SW 1271 (cell line): Measurements from ENCODE around the gene DARS2.
"Not testable (repeated sequence)": the region's sequence is repeated elsewhere in the genome, so short reads cannot be mapped to it uniquely, and the experiment has no call there.

Experiments used
- DNase-seq, 2 experiments: peaks; one replicate each; lab custom pipeline; 2025; lab: John Stamatoyannopoulos, UW

DARS2 gene, protein sequence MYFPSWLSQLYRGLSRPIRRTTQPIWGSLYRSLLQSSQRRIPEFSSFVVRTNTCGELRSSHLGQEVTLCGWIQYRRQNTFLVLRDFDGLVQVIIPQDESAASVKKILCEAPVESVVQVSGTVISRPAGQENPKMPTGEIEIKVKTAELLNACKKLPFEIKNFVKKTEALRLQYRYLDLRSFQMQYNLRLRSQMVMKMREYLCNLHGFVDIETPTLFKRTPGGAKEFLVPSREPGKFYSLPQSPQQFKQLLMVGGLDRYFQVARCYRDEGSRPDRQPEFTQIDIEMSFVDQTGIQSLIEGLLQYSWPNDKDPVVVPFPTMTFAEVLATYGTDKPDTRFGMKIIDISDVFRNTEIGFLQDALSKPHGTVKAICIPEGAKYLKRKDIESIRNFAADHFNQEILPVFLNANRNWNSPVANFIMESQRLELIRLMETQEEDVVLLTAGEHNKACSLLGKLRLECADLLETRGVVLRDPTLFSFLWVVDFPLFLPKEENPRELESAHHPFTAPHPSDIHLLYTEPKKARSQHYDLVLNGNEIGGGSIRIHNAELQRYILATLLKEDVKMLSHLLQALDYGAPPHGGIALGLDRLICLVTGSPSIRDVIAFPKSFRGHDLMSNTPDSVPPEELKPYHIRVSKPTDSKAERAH

DNA sequence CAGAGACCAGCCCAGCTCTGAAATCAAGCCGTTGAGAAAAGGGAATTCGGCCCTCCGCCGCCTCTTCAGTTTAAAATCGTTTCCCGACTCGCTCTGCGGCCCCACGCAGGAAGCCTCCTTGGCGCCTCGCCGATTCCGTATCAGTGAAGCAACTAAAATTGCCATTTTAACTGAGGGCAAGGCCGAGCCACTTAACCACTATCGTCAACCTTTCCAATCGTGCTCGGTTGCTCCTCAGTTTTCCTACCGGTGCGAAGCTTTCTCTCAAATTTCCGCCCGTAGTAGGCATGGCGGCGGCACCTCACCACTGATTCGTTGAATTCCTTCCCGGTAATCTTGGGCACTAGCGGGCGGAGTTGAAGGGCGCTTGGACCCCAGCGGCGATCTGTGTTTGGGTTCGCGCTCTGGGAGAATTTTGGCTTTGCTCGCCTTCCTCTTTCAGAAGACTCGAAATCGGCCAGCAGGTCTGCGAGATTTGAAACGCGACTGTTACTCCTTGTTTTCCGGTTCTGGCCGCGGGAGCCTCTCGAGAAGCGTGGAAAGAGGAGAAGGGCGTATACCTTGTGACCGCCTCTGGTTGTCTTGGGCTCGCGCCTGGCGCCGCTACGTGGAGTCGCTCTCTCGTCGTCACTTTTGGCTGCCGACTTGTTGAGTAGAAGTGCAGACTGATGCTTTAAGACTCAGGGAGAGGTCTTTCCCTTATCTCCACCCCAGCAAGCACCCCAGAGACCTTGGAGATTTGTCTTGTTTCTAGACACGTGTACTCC lies at the start of gene DARS2, which contains the start of gene CENPL:
DARS2 (plus strand) TSS at position 359 of the 767 bp plus-strand sequence. CDS start 557 bp downstream, outside the sequence.
CENPL (minus strand) TSS at position 569 of the 767 bp plus-strand sequence. CDS start 13,584 bp downstream, outside the sequence.
- DNase-seq = peak; percentile 81 to 92

DNA sequence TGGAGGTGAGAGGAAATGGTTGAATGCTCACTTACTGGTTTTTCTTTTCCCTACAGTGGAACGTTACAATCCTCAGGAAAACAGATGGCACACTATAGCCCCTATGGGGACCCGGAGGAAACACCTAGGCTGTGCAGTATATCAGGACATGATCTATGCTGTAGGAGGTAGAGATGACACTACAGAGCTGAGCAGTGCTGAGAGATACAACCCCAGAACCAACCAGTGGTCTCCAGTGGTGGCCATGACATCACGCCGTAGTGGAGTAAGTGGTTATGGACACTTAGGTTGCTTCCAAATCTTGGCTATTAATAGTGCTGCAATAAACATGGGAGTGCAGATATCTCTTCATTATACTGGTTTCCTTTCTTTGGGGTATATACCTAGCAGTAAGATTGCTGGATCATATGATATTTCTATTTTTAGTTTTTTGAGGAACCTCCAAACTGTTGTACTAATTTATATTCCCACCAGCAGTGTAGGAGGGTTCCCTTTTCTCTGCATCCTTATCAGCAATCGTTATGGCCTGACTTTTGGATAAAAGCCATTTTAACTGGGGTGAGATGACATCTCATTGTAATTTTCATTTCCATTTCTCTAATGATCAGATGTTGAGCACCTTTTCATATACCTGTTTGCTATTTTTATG lies 48.8 kb upstream of the DARS2 start:
- no peak for DNase-seq

DNA sequence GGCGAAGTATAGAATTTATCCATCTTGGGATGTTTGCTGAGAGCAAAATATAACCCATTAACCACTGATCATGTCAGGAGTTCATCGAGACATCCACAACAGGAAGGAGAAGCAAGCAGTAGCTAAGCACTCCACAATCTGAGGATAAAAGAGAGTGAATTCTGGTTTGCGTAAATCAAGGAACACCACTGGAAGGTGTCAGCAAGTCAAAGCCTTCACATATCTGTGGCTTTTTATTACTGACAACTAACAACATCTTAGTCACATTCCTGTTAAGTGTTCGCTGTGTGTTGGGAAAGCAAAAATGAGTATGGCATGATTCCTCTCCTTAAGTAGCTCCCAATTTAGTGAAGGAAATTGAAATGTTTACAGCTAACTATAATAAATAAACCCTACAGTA lies 44.5 kb upstream of the DARS2 start:
- no peak for DNase-seq

DNA sequence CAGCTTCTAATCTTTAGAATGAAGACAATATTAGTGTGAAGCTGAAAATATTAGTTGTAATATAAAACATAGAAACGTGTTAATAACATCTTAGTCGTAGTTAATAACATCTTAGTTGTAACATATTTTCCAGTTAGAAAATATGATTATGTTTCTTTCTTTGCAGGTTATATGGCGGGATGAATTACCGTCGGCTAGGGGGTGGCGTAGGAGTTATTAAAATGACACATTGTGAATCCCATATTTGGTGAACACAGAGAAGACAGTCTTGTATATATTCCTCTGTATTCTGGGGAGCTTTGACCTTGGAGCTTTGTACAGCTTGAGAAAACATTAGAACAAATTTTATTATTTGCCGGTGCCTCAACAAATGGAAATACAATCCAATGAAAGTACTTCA lies 39.5 kb upstream of the DARS2 start:
- DNase-seq = no peak

DNA sequence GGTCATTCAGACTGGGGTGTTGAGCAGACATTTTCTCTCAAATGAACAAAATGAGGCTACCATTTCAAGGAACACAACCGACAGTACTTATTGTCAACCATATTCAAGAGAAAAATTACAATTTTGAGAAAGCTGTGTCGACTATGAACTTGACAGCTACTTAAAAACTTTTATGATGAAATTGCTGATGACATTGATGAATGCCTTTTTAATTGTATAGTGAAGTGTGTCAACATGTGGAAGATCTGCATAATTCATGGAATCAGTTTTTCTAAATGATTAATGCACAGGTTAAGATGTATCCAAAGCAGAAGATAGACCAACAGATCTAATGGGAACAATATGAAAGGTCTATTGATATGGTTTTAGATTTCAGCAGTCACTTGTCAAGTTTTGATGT lies 34.6 kb upstream of the DARS2 start:
- DNase-seq = no peak

DNA sequence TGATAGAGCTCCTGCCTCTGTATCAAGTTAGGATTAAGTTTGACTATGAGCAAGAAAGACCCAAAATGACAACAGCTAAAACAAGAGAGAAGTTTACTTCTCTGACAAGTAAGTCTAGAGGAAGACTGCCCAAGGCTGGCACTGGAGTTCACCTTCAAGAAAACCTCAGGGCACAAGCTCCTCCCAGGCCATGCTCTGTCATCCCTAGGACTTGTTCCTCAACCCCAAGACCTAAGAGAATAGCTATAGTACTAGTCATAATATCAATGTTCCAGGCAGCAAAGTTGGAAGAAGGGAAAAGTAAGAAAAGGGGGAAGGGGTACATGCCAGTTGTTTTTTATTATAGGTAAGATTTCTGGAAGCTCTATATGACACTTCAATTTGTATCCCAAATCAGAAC lies 26.4 kb upstream of the DARS2 start:
- no peak for DNase-seq

DNA sequence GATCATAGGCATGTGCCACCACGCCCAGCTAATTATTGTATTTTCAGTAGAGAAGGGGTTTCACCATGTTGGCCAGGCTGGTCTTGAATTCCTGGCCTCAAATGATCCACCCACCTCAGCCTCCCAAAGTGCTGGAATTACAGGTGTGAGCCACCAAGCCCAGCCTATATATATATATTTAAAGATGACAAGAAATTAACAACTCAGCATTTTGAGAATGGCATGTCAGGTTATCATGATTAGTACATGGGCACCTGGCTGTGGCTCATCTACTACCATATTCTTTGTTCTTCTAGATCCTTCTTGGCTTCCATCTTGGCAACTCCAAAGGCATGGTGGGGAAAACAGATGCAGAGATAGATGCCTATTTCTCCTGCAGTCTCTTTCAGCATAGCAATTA lies 24.5 kb upstream of the DARS2 start:
- not testable (repeated sequence) for DNase-seq

DNA sequence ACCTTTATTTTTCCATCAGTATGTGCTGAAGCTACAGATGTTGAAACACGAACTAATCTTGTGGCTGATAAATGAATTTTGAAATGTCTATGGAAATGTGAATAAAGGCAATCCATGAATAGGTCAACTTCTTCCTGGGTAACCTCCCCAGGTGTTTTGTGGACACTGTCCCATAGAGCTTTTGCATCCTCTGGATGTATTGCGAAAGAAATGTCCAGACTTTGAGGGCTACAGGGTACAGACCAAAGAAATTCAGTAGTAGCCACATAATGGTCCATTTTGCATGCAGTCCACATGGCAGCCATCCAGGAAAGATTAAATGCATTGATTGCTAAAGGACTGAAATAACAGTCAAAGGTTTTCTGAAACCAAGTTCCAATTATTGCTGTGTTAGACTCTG lies 21.5 kb upstream of the DARS2 start:
- DNase-seq = no peak

DNA sequence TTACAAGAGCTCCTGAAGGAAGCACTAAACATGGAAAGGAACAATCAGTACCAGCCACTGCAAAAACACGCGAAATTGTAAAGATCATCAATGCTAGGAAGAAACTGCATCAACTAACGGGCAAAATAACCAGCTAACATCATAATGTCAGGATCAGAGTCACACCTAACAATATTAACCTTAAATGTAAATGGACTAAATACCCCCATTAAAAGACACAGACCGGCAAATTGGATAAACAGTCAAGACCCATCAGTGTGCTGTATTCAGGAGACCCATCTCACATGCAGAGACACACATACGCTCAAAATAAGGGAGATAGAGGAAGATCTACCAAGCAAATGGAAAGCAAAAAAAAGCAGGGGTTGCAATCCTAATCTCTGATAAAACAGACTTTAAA lies 10.8 kb upstream of the DARS2 start:
- DNase-seq = not testable (repeated sequence)

DNA sequence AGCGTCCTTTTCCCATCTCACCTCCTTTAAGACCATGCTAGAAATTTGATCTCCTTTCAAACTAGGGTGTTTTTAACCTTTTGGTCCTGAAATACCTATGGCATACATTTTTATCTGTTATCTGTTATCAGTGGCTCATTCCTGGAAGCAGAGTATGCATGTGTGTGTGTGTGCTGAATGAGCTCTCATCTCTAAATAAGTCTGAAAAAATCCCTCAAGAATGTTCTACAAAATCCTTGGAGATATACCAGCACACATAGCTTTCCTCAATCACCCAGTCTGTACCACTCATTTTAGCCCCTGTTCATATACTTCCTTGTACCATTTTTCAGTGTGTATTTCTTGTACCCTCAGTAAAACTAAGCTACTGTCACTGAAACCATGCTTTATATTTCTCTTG lies 6.0 kb upstream of the DARS2 start:
- no peak for DNase-seq

DNA sequence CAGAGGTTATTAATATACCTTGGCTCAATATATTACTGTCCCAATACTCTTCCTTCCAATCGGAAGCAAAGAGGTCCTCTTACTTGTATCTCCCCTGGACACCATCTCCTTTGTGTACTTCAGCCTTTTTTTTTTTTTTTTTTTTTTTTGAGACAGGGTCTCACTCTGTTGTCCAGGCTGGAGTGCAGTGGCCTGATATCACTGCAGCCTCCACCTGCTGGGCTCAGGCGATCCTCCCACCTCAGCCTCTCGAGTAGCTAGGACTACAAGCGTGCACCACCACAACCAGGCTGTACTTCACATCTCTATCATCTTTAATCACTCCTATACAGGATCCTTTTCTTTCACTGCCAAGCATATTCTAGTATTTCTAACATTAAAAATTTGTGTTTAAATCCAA lies 2.8 kb upstream of the DARS2 start:
- DNase-seq = no peak

DNA sequence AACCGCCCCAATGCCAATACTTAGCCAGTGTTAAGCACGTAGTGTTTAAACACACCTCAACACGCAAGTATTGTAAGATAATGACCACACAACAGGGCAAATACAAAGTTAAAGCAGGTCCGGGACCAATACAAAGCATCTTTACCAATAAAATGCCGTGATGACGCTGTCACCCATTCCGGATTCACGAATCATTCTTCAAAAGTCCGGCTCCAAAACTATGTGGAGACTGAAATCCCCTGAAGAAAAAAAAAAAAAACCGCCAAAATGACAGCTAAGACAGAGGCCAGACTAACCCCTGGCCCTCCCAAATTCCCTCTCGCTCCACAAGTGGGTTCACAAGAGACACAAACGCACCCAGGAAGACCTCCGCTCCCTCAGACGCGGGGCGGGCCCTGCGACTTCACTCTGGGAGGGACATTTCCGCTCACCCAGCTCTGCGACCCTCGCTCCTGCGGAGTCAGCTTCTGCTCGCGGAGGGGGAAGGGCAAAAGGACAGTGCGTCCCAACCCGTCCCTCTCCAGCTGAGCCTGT lies 625 bp upstream of the DARS2 start:
- DNase-seq = no peak

DNA sequence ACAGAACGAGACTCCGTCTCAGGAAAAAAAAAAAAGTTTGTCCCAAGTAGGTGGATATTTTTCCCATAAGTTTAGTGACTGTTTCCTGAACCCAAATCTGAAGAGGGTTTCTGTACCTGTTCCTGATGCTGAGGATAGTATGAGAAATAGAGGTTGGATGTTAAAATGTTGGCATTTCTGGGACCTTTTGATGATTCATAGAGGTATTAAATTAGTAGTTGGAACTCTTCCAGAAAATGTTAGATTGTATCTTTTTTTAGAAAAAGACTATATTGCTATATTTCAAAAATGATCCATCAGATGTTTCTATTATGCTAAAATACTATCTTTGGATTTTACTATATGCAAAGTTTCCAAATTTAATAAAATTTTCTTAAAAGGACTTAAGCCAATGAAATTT lies 3.1 kb downstream of the DARS2 start:
- no peak for DNase-seq

DNA sequence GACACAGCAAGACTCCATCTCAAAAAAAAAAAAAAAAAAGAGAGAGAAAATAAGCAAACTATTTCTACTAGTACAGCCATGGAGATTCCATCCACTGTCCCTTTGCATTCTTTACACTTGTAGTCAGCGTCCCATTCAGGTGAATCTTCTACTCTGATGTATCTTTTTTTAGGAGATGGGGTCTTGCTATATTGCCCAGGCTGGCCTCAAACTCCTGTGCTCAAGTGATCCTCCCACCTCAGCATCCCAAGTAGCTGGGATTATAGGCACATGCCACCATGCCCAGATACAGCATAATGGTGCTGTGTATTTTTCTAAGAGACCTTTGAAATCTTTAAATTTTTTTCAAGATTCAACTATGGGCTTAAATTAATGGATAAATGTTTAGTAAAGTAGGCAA lies 8.3 kb downstream of the DARS2 start:
- DNase-seq = no peak

DNA sequence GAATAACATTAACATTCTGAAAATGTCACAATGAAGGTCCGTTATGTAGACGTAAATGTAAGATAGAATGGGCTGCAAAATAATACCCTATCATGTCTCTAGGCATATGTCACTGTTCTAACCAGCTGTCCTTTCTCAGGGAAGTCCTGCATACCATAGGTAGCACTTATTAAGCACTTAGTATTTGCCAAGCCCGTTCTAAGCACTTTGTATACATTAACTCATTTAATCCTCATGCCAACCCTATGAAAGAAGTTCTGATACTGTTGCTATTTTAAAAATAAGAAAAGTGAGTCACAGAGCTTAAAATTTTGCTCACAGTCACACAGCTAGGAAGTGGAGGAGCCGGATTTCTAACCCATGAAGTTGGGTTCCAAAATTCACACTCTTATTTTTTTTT lies 27.6 kb downstream of the DARS2 start:
- DNase-seq = no peak

DNA sequence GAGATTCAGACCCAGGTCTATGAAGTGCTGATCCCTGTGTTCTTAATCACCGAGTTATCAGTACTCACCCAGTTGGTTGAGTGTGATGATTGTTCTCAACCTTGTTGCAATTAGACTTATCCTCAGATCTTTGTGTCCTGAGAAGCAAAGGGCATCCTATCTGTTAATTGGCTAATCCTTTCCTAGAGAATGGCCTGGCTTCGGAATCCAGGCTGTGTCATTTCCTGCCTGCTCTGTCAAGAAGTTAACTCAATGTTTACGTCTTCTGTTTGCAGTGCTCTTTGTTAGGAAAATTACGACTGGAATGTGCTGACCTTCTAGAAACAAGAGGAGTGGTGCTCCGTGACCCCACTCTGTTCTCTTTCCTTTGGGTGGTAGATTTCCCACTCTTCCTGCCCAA lies 28.6 kb downstream of the DARS2 start:
- DNase-seq = peak in 1 of 2 experiments; percentile 3

DNA sequence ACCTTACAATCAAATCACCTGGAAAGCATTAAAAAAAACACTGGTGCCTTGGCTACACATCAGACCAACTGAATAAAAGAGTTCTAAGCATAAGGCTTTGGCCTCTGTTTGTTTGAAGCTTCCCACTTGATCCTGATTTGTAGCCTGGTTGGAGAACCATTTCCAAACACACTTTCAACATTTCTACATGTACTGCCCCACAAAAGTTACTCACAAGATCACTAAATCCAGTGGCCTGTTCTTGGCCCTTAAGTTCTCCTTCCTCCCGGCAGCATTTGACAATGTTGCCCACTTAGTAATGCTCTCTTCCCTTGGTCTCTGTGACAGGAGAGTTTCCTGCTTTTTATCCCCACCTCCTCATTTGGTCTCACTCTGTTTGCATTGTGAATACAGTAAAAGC lies 31.5 kb downstream of the DARS2 start:
- no peak for DNase-seq

DNA sequence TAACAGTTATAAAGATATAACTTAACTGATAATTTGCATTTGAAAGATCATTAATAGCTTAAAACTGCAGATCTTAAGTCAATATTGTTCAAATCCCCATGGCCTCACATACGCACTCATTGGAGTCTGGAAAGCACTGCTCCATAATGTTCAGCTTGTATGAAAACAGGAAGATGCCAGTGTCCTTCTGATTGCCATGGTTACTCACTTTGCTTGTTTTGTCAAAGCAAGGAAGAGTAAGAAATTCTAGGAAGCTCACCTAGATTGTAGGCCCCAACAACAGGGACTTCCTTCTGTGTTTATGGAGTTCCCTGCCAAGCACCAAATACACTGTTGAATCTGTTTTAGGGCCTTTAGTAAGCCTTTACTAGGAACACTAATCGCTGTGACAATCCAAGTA lies 32.4 kb downstream of the DARS2 start:
- DNase-seq = no peak

DNA sequence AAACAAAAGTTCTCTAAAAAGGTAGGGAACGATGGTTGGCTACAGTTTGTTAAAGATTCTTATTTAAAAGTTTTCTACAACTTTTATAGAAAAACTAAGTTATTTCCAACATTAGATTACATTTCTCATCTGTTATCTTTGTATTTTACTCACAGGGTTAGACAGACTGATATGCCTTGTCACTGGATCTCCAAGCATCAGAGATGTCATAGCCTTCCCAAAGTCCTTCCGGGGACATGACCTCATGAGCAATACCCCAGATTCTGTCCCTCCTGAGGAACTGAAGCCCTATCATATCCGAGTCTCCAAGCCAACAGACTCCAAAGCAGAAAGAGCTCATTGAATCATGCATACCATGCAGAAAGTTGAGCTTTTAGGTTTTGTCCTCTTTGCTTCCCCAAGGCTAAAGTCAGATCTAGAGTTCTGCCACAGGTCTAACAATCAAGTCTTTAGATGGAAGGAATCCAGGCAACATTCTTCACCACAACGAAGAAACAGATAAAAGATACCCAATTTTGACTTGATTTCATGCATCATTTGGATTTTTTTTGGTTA lies 33.0 kb downstream of the DARS2 start:
- DNase-seq = no peak

DNA sequence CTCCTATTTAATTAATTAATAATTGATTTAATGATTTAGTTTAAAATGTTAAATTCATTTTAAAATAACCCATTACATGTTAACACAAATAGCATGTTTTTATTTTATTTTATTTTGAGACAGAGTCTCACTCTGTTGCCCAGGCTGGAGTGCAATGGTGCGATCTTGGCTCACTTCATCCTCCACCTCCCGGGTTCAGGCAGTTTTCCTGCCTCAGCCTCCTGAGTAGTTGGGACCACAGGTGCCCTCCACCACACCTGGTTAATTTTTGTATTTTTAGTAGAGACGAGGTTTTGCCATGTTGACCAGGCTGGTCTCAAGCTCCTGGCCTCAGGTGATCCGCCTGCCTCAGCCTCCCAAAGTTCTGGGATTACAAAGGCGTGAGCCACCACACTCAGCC lies 35.1 kb downstream of the DARS2 start:
- not testable (repeated sequence) for DNase-seq

DNA sequence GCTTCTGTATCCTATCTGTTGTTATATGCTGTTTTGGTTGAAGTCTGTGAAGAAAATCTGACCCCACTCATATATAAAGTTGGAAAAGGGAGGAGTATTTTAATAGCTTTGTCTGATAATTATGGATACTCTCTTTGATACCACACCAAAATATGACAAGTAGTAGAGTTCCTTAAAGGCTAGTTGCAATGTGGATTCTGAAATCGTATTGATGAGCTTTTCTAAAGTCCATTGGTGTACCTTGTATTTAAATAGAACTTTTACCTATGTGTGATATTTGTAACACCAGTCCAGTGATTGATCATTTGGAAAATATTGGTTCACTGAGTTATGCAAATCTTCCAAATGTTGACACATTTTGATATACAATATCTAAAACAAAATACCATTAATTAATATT lies 35.6 kb downstream of the DARS2 start:
- DNase-seq = no peak

DNA sequence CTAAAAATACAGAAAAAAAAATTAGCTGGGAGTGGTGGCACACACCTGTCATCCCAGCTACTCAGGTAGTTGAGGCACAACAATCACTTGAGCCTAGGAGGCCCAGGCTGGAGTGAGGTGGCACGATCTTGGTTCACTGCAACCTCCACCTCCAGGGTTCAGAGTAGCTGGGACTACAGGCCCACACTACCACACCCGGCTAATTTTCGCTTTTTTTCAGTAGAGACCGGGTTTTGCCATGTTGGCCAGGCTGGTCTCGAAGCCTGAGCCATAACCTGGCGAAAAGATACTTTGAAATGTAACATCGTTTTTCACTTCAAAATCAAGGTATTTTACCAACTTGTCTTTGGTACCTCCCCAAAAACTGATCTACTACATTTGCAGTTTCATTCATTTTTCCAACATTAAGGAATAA lies 37.3 kb downstream of the DARS2 start:
- no peak for DNase-seq
